ENCODE measurements around the gene DVL2. TPM values are rescaled to one million over a fixed set of nuclear protein-coding genes. Genes with fewer than 3 reads are reported as not detected.

The DVL2 gene
- total and polyA plus RNA-seq, 12 donors = 11.8 to 87.2 (median 44.4) TPM

GRCh38 chr17:7218166-7218565 lies 16.2 kb downstream of the DVL2 start:
- intact Hi-C loops (cut with DNase I) = no loop called here
- 64 to 81% (median 68%) methylated on average over 2 to 6 of the region's 6 CpGs for WGBS, 4 donors

GRCh38 chr17:7217113-7217987 lies 17.0 kb downstream of the DVL2 start:
- Histone ChIP-seq H3K27me3 (no peaks in the 10 kb centered on the region), H3K36me3 (replicated peaks in 1 of 2) (peaks cover 0 to 6% of the 10 kb centered on the region in 2 donors), H3K9me3 (replicated peaks in 1 of 3) (no peaks in the 10 kb centered on the region), H3K27ac (peak overlapping the region in 3 of 5 donors; percentile 10 to 100 (median 72)), H3K4me1 (replicated peaks in 1 of 2) (peaks cover 45 to 69% of the 10 kb centered on the region in 2 donors), H3K4me3 (peak overlapping the region in 3 of 4 donors; percentile 25 to 65 (median 29))
- intact Hi-C loops (cut with DNase I) = no loop called here
- peak; percentile 70 to 90 (median 82) for DNase-seq
- no peak for TF ChIP-seq POLR2A (IDR thresholded peaks at IDR 0.05)
- TF ChIP-seq CTCF (IDR thresholded peaks at IDR 0.05) = no peak
- WGBS, 4 donors = 1 to 3% (median 1%) methylated on average over 15 to 32 of the region's 32 CpGs

More at GRCh38 chr17:7218166-7218565, 16.2 kb downstream of the DVL2 start:
- Histone ChIP-seq H3K9me3 (replicated peaks in 1 of 3) (no peaks in the 10 kb centered on the region), H3K36me3 (replicated peaks in 1 of 2) (peaks cover 0 to 14% of the 10 kb centered on the region in 2 donors), H3K27ac (peak overlapping the region in 2 of 5 donors; percentile 72 to 100), H3K4me1 (replicated peaks in 1 of 2) (peaks cover 45 to 75% of the 10 kb centered on the region in 2 donors), H3K27me3 (no peaks in the 10 kb centered on the region), H3K4me3 (peak overlapping the region in 1 of 4 donors; percentile 65)
- peak in 2 of 7 donors; percentile 32 to 46 for DNase-seq
- TF ChIP-seq CTCF (IDR thresholded peaks at IDR 0.05) (no peak), POLR2A (IDR thresholded peaks at IDR 0.05) (no peak)

GRCh38 chr17:7216242-7217112 lies 17.8 kb downstream of the DVL2 start:
- Histone ChIP-seq H3K27ac (peak overlapping the region in 2 of 5 donors; percentile 72 to 100), H3K36me3 (replicated peaks in 1 of 2) (no peaks in the 10 kb centered on the region), H3K9me3 (replicated peaks in 1 of 3) (no peaks in the 10 kb centered on the region), H3K4me3 (peak overlapping the region in 3 of 4 donors; percentile 25 to 65 (median 29)), H3K4me1 (replicated peaks in 1 of 2) (peaks cover 39 to 60% of the 10 kb centered on the region in 2 donors), H3K27me3 (no peaks in the 10 kb centered on the region)
- 10 to 15% (median 12%) methylated on average over 7 of the region's 7 CpGs for WGBS, 4 donors
- TF ChIP-seq CTCF (IDR thresholded peaks at IDR 0.05) (no peak), POLR2A (IDR thresholded peaks at IDR 0.05) (no peak)
- DNase-seq = peak in 2 of 7 donors; percentile 32 to 35
- intact Hi-C loops (cut with DNase I) = no loop called here
